ENCODE data around the gene TDRD12.
"Not testable (repeated sequence)": the region's sequence is repeated elsewhere in the genome, so short reads cannot be mapped to it uniquely, and the experiment has no call there.

The TDRD12 gene

GRCh38 chr19:32702010-32702409, 17.6 kb upstream of the TDRD12 start:
- Histone ChIP-seq H3K36me3 (peaks cover 5% of the 10 kb centered on the region), H3K27ac (no peak overlapping the region), H3K4me1 (ENCODE audit: control insufficient read depth in 1 of 2, insufficient read depth in 1 of 2, low read depth in 1 of 2, low read length in 1 of 2) (peaks cover 36 to 38% of the 10 kb centered on the region in 2 experiments), H3K27me3 (no peaks in the 10 kb centered on the region), H3K4me3 (ENCODE audit: low read depth in 1 of 2, low read length in 1 of 2) (no peak overlapping the region), H3K9me3 (no peaks in the 10 kb centered on the region)
- no peak for TF ChIP-seq CTCF (IDR thresholded peaks at IDR 0.05)

- H3K27ac ChIP-seq; H3K4me3 ChIP-seq (ENCODE audit: low read depth in 1 of 2, low read length in 1 of 2); H3K36me3 ChIP-seq; H3K27me3 ChIP-seq; H3K9me3 ChIP-seq: not testable (repeated sequence)
- H3K4me1 ChIP-seq (ENCODE audit: control insufficient read depth in 1 of 2, insufficient read depth in 1 of 2, low read depth in 1 of 2, low read length in 1 of 2): peaks cover 26 to 27% of the 10 kb centered on the region in 2 experiments
Measured at GRCh38 chr19:32704006-32704405, 15.6 kb upstream of the TDRD12 start.

DNA sequence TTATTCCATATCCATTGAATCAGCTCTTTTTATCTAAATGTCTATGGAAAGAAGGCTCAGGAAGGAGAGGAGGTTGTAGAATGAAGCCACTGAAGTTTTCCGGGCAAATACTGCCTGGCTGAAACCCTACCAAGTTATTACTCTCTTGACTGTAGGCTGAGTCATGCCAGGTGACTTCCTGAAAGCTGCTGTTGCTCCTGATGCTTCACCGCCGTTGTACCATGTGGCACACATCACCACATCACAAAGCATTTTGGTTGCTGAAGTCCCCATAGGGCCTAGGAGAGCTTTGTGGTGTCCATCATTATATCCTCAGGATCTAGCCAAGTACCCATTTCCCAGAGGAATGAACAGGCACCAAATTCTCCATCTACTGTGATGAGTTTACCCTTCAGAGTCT, 11.1 kb upstream of the TDRD12 start:
- Histone ChIP-seq H3K4me3 (ENCODE audit: low read depth in 1 of 2, low read length in 1 of 2) (no peak overlapping the region), H3K36me3 (peaks cover 25% of the 10 kb centered on the region)
- no peak for TF ChIP-seq CTCF (IDR thresholded peaks at IDR 0.05)

DNA sequence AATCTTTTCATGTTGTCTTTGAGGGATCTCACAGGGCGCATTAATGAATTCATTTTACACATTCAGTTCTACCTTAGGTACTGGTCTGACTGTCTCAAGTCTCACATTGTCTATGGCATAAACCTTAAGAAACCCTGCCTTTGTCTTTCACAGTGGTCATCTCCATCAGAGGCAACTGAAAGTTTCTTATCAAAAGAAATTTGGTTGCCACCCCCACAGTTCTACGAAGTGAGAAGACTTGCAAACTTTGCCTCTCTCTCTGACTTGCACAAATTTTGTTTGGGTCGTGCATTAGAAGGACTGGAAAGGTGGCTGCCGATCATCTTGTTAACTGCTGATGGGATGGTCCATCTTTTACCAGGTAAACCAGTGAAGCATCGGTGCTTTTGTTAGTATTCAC, 10.5 kb upstream of the TDRD12 start:
- Histone ChIP-seq H3K36me3 (peaks cover 30% of the 10 kb centered on the region), H3K9me3 (no peaks in the 10 kb centered on the region), H3K4me1 (ENCODE audit: control insufficient read depth in 1 of 2, insufficient read depth in 1 of 2, low read depth in 1 of 2, low read length in 1 of 2) (peaks cover 17 to 19% of the 10 kb centered on the region in 2 experiments), H3K27ac (peak overlapping the region; percentile 66), H3K27me3 (no peaks in the 10 kb centered on the region), H3K4me3 (ENCODE audit: low read depth in 1 of 2, low read length in 1 of 2) (no peak overlapping the region)
- no peak for TF ChIP-seq CTCF (IDR thresholded peaks at IDR 0.05)

More for the DNA sequence above, 11.1 kb upstream of the TDRD12 start:
- Histone ChIP-seq H3K27ac (peak overlapping the region; percentile 66), H3K27me3 (no peaks in the 10 kb centered on the region), H3K9me3 (no peaks in the 10 kb centered on the region), H3K4me1 (ENCODE audit: control insufficient read depth in 1 of 2, insufficient read depth in 1 of 2, low read depth in 1 of 2, low read length in 1 of 2) (peaks cover 17 to 19% of the 10 kb centered on the region in 2 experiments)

GRCh38 chr19:32711747-32712146, 7.8 kb upstream of the TDRD12 start:
- no peak for TF ChIP-seq CTCF (IDR thresholded peaks at IDR 0.05)
- Histone ChIP-seq H3K27ac (no peak overlapping the region), H3K36me3 (peaks cover 42% of the 10 kb centered on the region), H3K27me3 (no peaks in the 10 kb centered on the region), H3K4me1 (ENCODE audit: control insufficient read depth in 1 of 2, insufficient read depth in 1 of 2, low read depth in 1 of 2, low read length in 1 of 2) (peaks cover 17 to 19% of the 10 kb centered on the region in 2 experiments), H3K9me3 (no peaks in the 10 kb centered on the region), H3K4me3 (ENCODE audit: low read depth in 1 of 2, low read length in 1 of 2) (no peak overlapping the region)

DNA sequence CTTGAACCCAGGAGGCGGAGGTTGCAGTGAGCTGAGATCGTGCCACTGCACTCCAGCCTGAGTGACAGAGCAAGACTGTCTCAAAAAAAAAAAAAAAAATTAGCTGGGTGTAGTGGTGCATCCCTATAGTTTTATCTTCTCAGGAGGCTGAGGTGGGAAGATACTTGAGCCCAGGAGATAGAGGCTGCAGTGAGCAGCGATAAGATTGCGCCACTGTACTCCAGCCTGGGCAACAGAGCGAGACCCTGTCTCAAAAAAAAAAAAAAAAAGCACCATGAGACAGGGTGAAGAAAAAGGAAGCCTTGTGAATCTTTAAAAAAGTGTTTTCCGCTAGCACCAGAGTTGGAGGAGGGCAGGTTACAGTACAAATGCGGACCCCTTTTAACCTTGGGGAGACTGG, 3.4 kb upstream of the TDRD12 start:
- H3K9me3 ChIP-seq; H3K27ac ChIP-seq; H3K4me1 ChIP-seq (ENCODE audit: control insufficient read depth in 1 of 2, insufficient read depth in 1 of 2, low read depth in 1 of 2, low read length in 1 of 2); H3K4me3 ChIP-seq (ENCODE audit: low read depth in 1 of 2, low read length in 1 of 2); H3K27me3 ChIP-seq: not testable (repeated sequence)
- peaks cover 50% of the 10 kb centered on the region for H3K36me3 ChIP-seq

DNA sequence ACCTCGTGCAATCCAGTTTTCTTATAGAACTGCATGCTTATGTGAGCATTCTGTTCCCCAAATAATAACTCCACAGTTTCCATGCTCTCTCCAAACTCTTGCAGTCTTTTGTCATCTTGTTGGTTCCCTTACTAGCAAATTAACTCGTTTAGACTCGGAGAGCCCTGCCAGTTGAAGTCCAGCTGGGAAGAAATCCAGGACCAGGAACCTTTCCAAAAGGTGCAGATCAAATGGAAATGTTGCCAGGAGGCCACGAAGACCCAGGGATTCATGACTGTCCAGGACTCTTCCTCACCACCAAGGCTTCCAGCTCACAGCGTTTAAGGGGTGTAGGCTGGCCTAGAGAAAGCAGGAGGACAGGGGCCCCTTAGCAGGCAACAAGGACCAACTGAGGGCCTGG, 2.1 kb upstream of the TDRD12 start:
- Histone ChIP-seq H3K27me3 (no peaks in the 10 kb centered on the region), H3K9me3 (no peaks in the 10 kb centered on the region), H3K36me3 (peaks cover 38% of the 10 kb centered on the region), H3K4me1 (ENCODE audit: control insufficient read depth in 1 of 2, insufficient read depth in 1 of 2, low read depth in 1 of 2, low read length in 1 of 2) (no peaks in the 10 kb centered on the region), H3K27ac (no peak overlapping the region), H3K4me3 (ENCODE audit: low read depth in 1 of 2, low read length in 1 of 2) (no peak overlapping the region)
- no peak for TF ChIP-seq CTCF (IDR thresholded peaks at IDR 0.05)
